ENCODE measurements around the gene DEPDC7. TPM values are rescaled to one million over a fixed set of nuclear protein-coding genes. Genes with fewer than 3 reads are reported as not detected.
A peak's percentile ranks its signal among the peaks of the same experiment; 100 is the strongest.

DEPDC7 gene
- total and polyA plus RNA-seq, 2 experiments from 2014 or later, result 8.6 to 10.9 TPM

DNA sequence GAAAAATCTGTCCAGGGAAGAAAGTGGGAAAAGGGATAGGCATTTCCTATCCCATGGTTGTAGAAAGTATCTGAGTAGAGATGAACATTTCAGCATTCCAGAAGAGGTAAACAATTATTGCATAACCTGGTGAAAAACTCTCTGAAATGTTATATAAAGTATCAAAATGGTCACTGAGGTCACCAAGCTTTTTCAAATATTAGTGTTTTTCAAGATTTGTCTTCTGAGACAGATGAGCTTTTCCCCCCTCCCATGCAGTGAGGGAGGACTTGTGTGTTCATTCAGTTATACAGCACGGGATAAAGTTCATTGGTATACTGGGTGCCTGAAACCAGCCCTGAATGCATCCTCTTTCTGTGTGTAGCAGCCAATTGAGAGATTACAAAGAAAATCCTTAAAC, 1.9 kb upstream of the DEPDC7 start (continued):
- TF ChIP-seq, protein P1, sequence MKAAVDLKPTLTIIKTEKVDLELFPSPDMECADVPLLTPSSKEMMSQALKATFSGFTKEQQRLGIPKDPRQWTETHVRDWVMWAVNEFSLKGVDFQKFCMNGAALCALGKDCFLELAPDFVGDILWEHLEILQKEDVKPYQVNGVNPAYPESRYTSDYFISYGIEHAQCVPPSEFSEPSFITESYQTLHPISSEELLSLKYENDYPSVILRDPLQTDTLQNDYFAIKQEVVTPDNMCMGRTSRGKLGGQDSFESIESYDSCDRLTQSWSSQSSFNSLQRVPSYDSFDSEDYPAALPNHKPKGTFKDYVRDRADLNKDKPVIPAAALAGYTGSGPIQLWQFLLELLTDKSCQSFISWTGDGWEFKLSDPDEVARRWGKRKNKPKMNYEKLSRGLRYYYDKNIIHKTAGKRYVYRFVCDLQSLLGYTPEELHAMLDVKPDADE (IDR thresholded peaks at IDR 0.05), result no peak
- TF ChIP-seq JUNB (IDR thresholded peaks at IDR 0.05; ENCODE audit: unreplicated experiment) (no peak), ZNF114 (CRISPR knock-in tag; IDR thresholded peaks at IDR 0.05) (no peak), CREB1 (CRISPR knock-in tag; IDR thresholded peaks at IDR 0.05; ENCODE audit: low read depth) (no peak)

DNA sequence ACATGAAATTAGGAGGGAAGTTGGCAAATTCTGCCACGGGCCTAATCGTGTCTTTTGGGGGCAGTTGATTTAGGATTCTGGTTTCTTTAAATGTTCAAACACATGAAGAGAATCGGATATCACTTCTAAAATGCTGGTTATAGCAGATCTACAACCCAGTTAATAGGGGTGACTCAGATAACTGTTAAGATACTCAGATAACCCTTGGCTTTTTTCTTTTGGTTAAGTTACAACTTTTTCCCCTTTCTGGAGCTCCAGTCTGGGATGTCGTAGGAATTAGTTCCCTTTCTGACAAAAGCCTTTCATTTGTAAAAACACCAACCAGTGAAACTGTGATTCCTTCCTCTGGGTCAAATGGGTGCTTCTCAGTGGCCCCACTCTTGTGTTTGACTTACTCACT, 976 bp downstream of the DEPDC7 start:
- no peak for TF ChIP-seq EZH2phosphoT487 (IDR thresholded peaks at IDR 0.05; ENCODE audit: unreplicated experiment)
- no peak for TF ChIP-seq STAT1 (IDR thresholded peaks at IDR 0.05; ENCODE audit: unreplicated experiment)
- TF ChIP-seq ZNF114 (CRISPR knock-in tag; IDR thresholded peaks at IDR 0.05), result no peak
- TF ChIP-seq POLR2AphosphoS5 (IDR thresholded peaks at IDR 0.05; ENCODE audit: low read depth), result no peak
- TF ChIP-seq, protein P1 (IDR thresholded peaks at IDR 0.05), result no peak
- TF ChIP-seq EZH2 (IDR thresholded peaks at IDR 0.05; ENCODE audit: low read depth, unreplicated experiment), result no peak
- no peak for TF ChIP-seq ZNF462 (CRISPR knock-in tag; IDR thresholded peaks at IDR 0.05)
- TF ChIP-seq, protein P2, sequence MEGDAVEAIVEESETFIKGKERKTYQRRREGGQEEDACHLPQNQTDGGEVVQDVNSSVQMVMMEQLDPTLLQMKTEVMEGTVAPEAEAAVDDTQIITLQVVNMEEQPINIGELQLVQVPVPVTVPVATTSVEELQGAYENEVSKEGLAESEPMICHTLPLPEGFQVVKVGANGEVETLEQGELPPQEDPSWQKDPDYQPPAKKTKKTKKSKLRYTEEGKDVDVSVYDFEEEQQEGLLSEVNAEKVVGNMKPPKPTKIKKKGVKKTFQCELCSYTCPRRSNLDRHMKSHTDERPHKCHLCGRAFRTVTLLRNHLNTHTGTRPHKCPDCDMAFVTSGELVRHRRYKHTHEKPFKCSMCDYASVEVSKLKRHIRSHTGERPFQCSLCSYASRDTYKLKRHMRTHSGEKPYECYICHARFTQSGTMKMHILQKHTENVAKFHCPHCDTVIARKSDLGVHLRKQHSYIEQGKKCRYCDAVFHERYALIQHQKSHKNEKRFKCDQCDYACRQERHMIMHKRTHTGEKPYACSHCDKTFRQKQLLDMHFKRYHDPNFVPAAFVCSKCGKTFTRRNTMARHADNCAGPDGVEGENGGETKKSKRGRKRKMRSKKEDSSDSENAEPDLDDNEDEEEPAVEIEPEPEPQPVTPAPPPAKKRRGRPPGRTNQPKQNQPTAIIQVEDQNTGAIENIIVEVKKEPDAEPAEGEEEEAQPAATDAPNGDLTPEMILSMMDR (conservative IDR thresholded peaks at IDR 0.05; ENCODE audit: low read depth in 2 of 2), result no peak
- peaks cover 11% of the 10 kb centered on the region for H3K27me3 ChIP-seq (ENCODE audit: insufficient read depth)
- H3K4me3 ChIP-seq, result peak overlapping the region; percentile 77
- H3K79me2 ChIP-seq (replicated peaks; ENCODE audit: insufficient read depth), result no peaks in the 10 kb centered on the region
- no peaks in the 10 kb centered on the region for H3K36me3 ChIP-seq (ENCODE audit: insufficient read depth)
- H2AFZ ChIP-seq, result peak overlapping the region; percentile 83
- peak overlapping the region; percentile 95 for H3K4me2 ChIP-seq
- peaks cover 16% of the 10 kb centered on the region for H3K4me1 ChIP-seq (ENCODE audit: insufficient read depth)
- H3K9me2 ChIP-seq (ENCODE audit: insufficient read depth), result no peaks in the 10 kb centered on the region
- no peaks in the 10 kb centered on the region for H4K20me1 ChIP-seq (replicated peaks; ENCODE audit: insufficient read depth)
- Mint-ChIP-seq H3K9me3 (no peaks in the 10 kb centered on the region), H3K4me3 (peak overlapping the region; percentile 79), H3K4me1 (peaks cover 17% of the 10 kb centered on the region; the same call in 2 of the 3 replicates), H3K36me3 (ENCODE audit: low read depth) (no peaks in the 10 kb centered on the region), H3K27me3 (ENCODE audit: insufficient read depth, low read depth, poor library complexity) (peaks cover 16% of the 10 kb centered on the region), H3K27ac (no peak overlapping the region)
- no peak for DNase-seq (ENCODE audit: low spot score)
- peaks cover 4% of the 10 kb centered on the region; the same call in 1 of the 2 replicates for H3F3A ChIP-seq (replicated peaks; ENCODE audit: low read depth)
- H3K27ac ChIP-seq (ENCODE audit: low read depth), result no peak overlapping the region
- no peak for ATAC-seq
